HepG2 (cell line): ENCODE data around the gene PRKG1. TPM values are rescaled to one million over a fixed set of nuclear protein-coding genes. Genes with fewer than 3 reads are reported as not detected.

Experiments
- ATAC-seq: fragments of 200-7000 bp; cut with Tn5 transposase; 3 replicates; pipeline ENCODE4 v1.9.1; 2020; ENCODE audit warnings: mild to moderate bottlenecking, moderate library complexity
- BruUV-seq: library from RNA; stranded (reverse); fragments of 400-500 nt; replicated peaks from 2 replicates; lab custom pipeline; 2021; lab: Mats Ljungman, UMichigan
- CTCF ChIA-PET: fragments of 300-600 bp; formaldehyde crosslinking; extraction: SDS; loops from one replicate; lab custom pipeline; 2021; ENCODE audit warnings: low total read pairs, inconsistent platforms, low intra/inter-chr PET ratio; lab: Yijun Ruan, JAX
- POLR2A ChIA-PET: fragments of 350-600 bp; sonication (Branson Sonifier 250); formaldehyde crosslinking; loops from one replicate; lab custom pipeline; 2020; ENCODE audit warnings: antibody characterized with exemption, inconsistent platforms; lab: Yijun Ruan, JAX
- DNase-seq: peaks from one replicate; pipeline ENCODE4 v3.0.0-alpha.2; 2015; ENCODE audit warnings: low spot score
- FAIRE-seq: peaks from 3 replicates; lab custom pipeline; 2011; peaks lifted over from hg19 to GRCh38; lab: Jason Lieb, UNC
- H2AFZ ChIP-seq: one replicate; pipeline ENCODE4 v1.6.1; 2011; ENCODE audit warnings: low read length, inconsistent platforms
- H3K27ac ChIP-seq: fragments of 300-600 bp; 3 replicates; pipeline ENCODE4 v1.8.0; 2011; ENCODE audit warnings: mixed run types, mild to moderate bottlenecking, mixed read lengths, low read length, inconsistent platforms; ENCODE audit not compliant: insufficient read depth; ENCODE audit errors: extremely low read length
- H3K27me3 ChIP-seq, 2 experiments: fragments of 200-600 bp in 1 of 2; 2 replicates in 1 of 2; 3 replicates in 1 of 2; pipeline versions ENCODE4 v1.6.0 to v1.8.0; 2011; ENCODE audit warnings: low read length in 2 of 2, mild to moderate bottlenecking in 2 of 2, moderate library complexity in 2 of 2, inconsistent platforms in 1 of 2; ENCODE audit not compliant: insufficient read depth in 2 of 2, control insufficient read depth in 1 of 2
- H3K36me3 ChIP-seq, 2 experiments: fragments of 200-600 bp in 1 of 2; replicated peaks in 1 of 2; 2 replicates in 1 of 2; 3 replicates in 1 of 2; pipeline versions ENCODE4 v1.5.1 to v1.8.0; 2011; ENCODE audit warnings: low read length in 2 of 2, inconsistent platforms in 1 of 2; ENCODE audit not compliant: insufficient read depth in 2 of 2, control insufficient read depth in 1 of 2
- H3K4me1 ChIP-seq: 2 replicates; pipeline ENCODE4 v1.5.1; 2012; ENCODE audit warnings: low read length, inconsistent platforms; ENCODE audit not compliant: insufficient read depth
- H3K4me2 ChIP-seq: 2 replicates; pipeline ENCODE4 v1.6.0; 2011; ENCODE audit warnings: low read depth, low read length, inconsistent platforms
- H3K4me3 ChIP-seq, 3 experiments: fragments of 200-600 bp in 1 of 3; sonication (generic), shearing (Covaris generic) in 1 of 3; replicated peaks in 1 of 3; 2 replicates each; pipeline ENCODE4 v1.5.1; 2011 to 2016; ENCODE audit warnings: low read length in 3 of 3, inconsistent platforms in 2 of 3, low read depth in 2 of 3, mild to moderate bottlenecking in 2 of 3, control low read depth in 1 of 3, mixed read lengths in 1 of 3; ENCODE audit not compliant: insufficient read depth in 1 of 3
- H3K79me2 ChIP-seq: one replicate; pipeline ENCODE4 v1.6.1; 2011; ENCODE audit warnings: low read length, inconsistent platforms; ENCODE audit not compliant: insufficient read depth
- H3K9ac ChIP-seq: 2 replicates; pipeline ENCODE4 v1.6.0; 2011; ENCODE audit warnings: mild to moderate bottlenecking, low read depth, low read length, inconsistent platforms; ENCODE audit not compliant: insufficient read depth
- H3K9me3 ChIP-seq: 2 replicates; pipeline ENCODE4 v1.5.1; 2012; ENCODE audit warnings: mild to moderate bottlenecking, low read length
- H4K20me1 ChIP-seq: 2 replicates; pipeline ENCODE4 v1.6.0; 2011; ENCODE audit warnings: inconsistent platforms, mild to moderate bottlenecking, low read length, moderate library complexity; ENCODE audit not compliant: insufficient read depth
- ARHGAP35 ChIP-seq: sonication (generic); formaldehyde crosslinking; IDR thresholded peaks from 2 replicates; pipeline ENCODE4 v1.9.0; 2022; ENCODE audit warnings: mild to moderate bottlenecking, inconsistent platforms, moderate library complexity, missing genetic modification reagents, borderline replicate concordance
- BORCS8-MEF2B ChIP-seq: sonication (generic); formaldehyde crosslinking; IDR thresholded peaks from 2 replicates; pipeline ENCODE4 v1.8.0; 2022; ENCODE audit warnings: mild to moderate bottlenecking, missing genetic modification reagents
- FOXK1 ChIP-seq: sonication (generic); formaldehyde crosslinking; IDR thresholded peaks from 2 replicates; pipeline ENCODE4 v1.4.0; 2020; ENCODE audit warnings: low read depth, missing genetic modification reagents, borderline replicate concordance
- HNRNPH1 ChIP-seq: fragments of 200-400 bp; formaldehyde crosslinking; optimal IDR thresholded peaks from 2 replicates; pipeline ENCODE3; 2017; ENCODE audit warnings: mild to moderate bottlenecking, low read depth, low read length
- KDM5A ChIP-seq: fragments of 200-600 bp; sonication (generic); IDR thresholded peaks from 2 replicates; pipeline ENCODE4 v1.7.0; 2018; ENCODE audit warnings: antibody characterized with exemption, mild to moderate bottlenecking, low read length, borderline replicate concordance
- PHF8 ChIP-seq: sonication (generic); formaldehyde crosslinking; IDR thresholded peaks from 2 replicates; pipeline ENCODE4 v1.5.0; 2020; ENCODE audit warnings: missing genetic modification reagents
- POGZ ChIP-seq: sonication (generic); formaldehyde crosslinking; IDR thresholded peaks from 2 replicates; pipeline ENCODE4 v1.4.0; 2020; ENCODE audit warnings: mild to moderate bottlenecking, missing genetic modification reagents
- PRMT3 ChIP-seq: sonication (generic); formaldehyde crosslinking; IDR thresholded peaks from 2 replicates; pipeline ENCODE4 v1.8.1; 2022; ENCODE audit warnings: low read depth, mild to moderate bottlenecking, moderate library complexity, missing genetic modification reagents, borderline replicate concordance
- SKI ChIP-seq: fragments of 450-650 bp; IDR thresholded peaks from one replicate; pipeline ENCODE4 v1.6.1; 2018; ENCODE audit warnings: mild to moderate bottlenecking; ENCODE audit not compliant: partially characterized antibody
- TCF7 ChIP-seq: sonication (generic); IDR thresholded peaks from 2 replicates; pipeline ENCODE4 v1.6.1; 2016; ENCODE audit warnings: antibody characterized with exemption, low read depth
- ZFAT ChIP-seq: sonication (generic); formaldehyde crosslinking; conservative IDR thresholded peaks from 2 replicates; pipeline ENCODE4 v1.8.1; 2023; ENCODE audit warnings: missing genetic modification reagents, inconsistent platforms
- ZNF10 ChIP-seq: sonication (generic); formaldehyde crosslinking; IDR thresholded peaks from 2 replicates; pipeline ENCODE4 v1.4.0; 2020; ENCODE audit warnings: mild to moderate bottlenecking, low read depth, missing genetic modification reagents, borderline replicate concordance
- ZNF124 ChIP-seq: sonication (generic); formaldehyde crosslinking; IDR thresholded peaks from 2 replicates; pipeline ENCODE4 v1.4.0; 2020; ENCODE audit warnings: missing genetic modification reagents
- ZNF558 ChIP-seq: sonication (generic); formaldehyde crosslinking; IDR thresholded peaks from 2 replicates; pipeline ENCODE4 v1.9.0; 2022; ENCODE audit warnings: mild to moderate bottlenecking, missing genetic modification reagents, borderline replicate concordance
- ZNF879 ChIP-seq: sonication (generic); formaldehyde crosslinking; IDR thresholded peaks from 2 replicates; pipeline ENCODE4 v1.8.1; 2023; ENCODE audit warnings: missing genetic modification reagents
- WGBS: methylation state at CpG from one replicate; pipeline ENCODE4 v1.1.6; 2017; ENCODE audit warnings: low lambda C conversion rate; 5-methylcytosine and 5-hydroxymethylcytosine counted together
- in situ Hi-C: cut with HindIII; loops from 2 replicates; pipeline ENCODE4 v1.10.0; 2017; ENCODE audit warnings: low pct_unique_long_range_greater_than_20kb; ENCODE audit not compliant: extremely low pct_ligation_motif_present
- intact Hi-C: fragments of 100-400 bp; cut with micrococcal nuclease; formaldehyde crosslinking; loops from one replicate; pipeline ENCODE4 v1.10.0; 2022; ENCODE audit not compliant: unreplicated experiment
- polyA plus RNA-seq, 8 experiments: library from polyadenylated mRNA; depleted of rRNA in 3 of 8; stranded (reverse) in 7 of 8; unstranded in 1 of 8; fragments of >200 nt; fragmentation: Illumina TruSeq in 4 of 8; extraction: Trizol in 4 of 8; gene quantifications; 2 replicates each; pipeline versions ENCODE4 v1.2.1 to v1.2.3, GENCODE V29; 2011 to 2016; ENCODE audit warnings: low read depth in 4 of 8, missing spikeins in 1 of 8, mixed read lengths in 1 of 8; ENCODE audit not compliant: insufficient read depth in 1 of 8
- total RNA-seq, 5 experiments: library from RNA; depleted of rRNA; stranded (reverse); fragments of >200 nt; fragmentation: Illumina TruSeq; extraction: Trizol; gene quantifications; 2 replicates each; pipeline ENCODE4 v1.2.3, GENCODE V29; 2016; ENCODE audit warnings: low read depth in 1 of 5
- TF ChIP-seq, protein P1 (sequence below): sonication (generic); formaldehyde crosslinking; IDR thresholded peaks from 2 replicates; pipeline ENCODE4 v1.4.0; 2020; ENCODE audit warnings: missing genetic modification reagents, borderline replicate concordance
- TF ChIP-seq, protein P2 (sequence below): sonication (generic); formaldehyde crosslinking; IDR thresholded peaks from 2 replicates; pipeline ENCODE4 v1.5.0; 2020; ENCODE audit warnings: missing genetic modification reagents

The PRKG1 gene
- total and polyA plus RNA-seq, 2 of the 13 experiments (the other 11 are each of a cell fraction or from before 2014, with no cell fraction given): 0.01 TPM; not detected in 1

DNA sequence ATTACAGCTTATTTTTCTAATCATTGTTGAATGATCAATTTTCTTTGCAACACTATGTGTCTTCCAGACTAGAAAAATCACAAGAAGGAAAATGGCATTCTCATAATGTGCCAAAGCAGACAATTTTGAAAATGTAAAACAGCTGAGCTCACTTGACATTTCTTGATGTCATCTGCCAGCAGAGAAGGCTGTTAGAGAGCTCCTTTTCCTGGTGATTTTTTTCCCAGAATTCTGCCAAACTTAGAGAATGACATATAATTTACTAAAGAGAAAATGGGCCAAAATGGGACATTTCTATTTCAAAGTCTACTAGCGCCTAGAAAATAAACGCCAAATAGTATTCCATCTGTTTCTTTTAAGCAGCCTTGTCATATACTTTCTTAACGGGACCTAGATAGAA is 714.0 kb downstream of the PRKG1 start (continued):
- TF ChIP-seq, protein P1, sequence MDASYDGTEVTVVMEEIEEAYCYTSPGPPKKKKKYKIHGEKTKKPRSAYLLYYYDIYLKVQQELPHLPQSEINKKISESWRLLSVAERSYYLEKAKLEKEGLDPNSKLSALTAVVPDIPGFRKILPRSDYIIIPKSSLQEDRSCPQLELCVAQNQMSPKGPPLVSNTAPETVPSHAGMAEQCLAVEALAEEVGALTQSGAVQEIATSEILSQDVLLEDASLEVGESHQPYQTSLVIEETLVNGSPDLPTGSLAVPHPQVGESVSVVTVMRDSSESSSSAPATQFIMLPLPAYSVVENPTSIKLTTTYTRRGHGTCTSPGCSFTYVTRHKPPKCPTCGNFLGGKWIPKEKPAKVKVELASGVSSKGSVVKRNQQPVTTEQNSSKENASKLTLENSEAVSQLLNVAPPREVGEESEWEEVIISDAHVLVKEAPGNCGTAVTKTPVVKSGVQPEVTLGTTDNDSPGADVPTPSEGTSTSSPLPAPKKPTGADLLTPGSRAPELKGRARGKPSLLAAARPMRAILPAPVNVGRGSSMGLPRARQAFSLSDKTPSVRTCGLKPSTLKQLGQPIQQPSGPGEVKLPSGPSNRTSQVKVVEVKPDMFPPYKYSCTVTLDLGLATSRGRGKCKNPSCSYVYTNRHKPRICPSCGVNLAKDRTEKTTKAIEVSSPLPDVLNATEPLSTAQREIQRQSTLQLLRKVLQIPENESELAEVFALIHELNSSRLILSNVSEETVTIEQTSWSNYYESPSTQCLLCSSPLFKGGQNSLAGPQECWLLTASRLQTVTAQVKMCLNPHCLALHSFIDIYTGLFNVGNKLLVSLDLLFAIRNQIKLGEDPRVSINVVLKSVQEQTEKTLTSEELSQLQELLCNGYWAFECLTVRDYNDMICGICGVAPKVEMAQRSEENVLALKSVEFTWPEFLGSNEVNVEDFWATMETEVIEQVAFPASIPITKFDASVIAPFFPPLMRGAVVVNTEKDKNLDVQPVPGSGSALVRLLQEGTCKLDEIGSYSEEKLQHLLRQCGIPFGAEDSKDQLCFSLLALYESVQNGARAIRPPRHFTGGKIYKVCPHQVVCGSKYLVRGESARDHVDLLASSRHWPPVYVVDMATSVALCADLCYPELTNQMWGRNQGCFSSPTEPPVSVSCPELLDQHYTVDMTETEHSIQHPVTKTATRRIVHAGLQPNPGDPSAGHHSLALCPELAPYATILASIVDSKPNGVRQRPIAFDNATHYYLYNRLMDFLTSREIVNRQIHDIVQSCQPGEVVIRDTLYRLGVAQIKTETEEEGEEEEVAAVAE (CRISPR knock-in tag): no peak
- TF ChIP-seq PHF8 (CRISPR knock-in tag) (no peak), PRMT3 (no peak), ZNF10 (CRISPR knock-in tag) (no peak)

DNA sequence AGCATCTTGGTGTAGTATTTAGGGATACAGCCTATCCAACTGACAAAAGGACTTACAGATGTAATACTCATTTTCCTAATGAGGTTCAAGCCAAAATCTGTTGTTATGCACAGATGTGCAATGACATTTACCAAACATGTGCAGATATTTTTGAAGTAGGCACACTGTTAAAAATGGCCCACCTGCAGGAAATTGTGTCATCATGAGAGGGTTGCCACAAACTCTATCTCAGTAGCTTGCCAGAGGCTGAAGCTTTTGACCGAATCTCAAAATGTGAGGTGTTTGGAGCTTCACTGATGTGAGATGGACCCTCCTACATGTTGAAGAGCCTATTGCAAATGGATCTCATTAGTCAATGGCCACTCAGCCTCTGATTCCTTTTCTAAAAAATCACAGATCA is 714.8 kb downstream of the PRKG1 start:
- no peaks in the 10 kb centered on the region for H4K20me1 ChIP-seq
- H3K4me1 ChIP-seq: no peaks in the 10 kb centered on the region
- H2AFZ ChIP-seq: no peak overlapping the region
- H3K79me2 ChIP-seq: no peaks in the 10 kb centered on the region
- ChIA-PET CTCF (no interaction called here), POLR2A (no interaction called here)
- DNase-seq (no peak), FAIRE-seq (no peak), ATAC-seq (no peak)
- H3K9me3 ChIP-seq: 0 out of 2 replicates have a peak, but pooled peaks cover 11% of the 10 kb centered on the region
- no TSS peak for BruUV-seq
- 0% methylated on average over 1 of the region's 1 CpG for WGBS
- intact Hi-C loops (no loop called here), in situ Hi-C loops (no loop called here)
- H3K27me3 ChIP-seq: no peaks in the 10 kb centered on the region
- H3K4me2 ChIP-seq: no peak overlapping the region
- TF ChIP-seq BORCS8-MEF2B (CRISPR knock-in tag) (no peak), ARHGAP35 (no peak), HNRNPH1 (no peak), KDM5A (no peak), ZNF879 (CRISPR knock-in tag) (no peak), TCF7 (no peak), FOXK1 (CRISPR knock-in tag) (no peak), POGZ (no peak), ZNF124 (CRISPR knock-in tag) (no peak), SKI (no peak), ZFAT (CRISPR knock-in tag) (no peak), ZNF558 (no peak)
- TF ChIP-seq, protein P2, sequence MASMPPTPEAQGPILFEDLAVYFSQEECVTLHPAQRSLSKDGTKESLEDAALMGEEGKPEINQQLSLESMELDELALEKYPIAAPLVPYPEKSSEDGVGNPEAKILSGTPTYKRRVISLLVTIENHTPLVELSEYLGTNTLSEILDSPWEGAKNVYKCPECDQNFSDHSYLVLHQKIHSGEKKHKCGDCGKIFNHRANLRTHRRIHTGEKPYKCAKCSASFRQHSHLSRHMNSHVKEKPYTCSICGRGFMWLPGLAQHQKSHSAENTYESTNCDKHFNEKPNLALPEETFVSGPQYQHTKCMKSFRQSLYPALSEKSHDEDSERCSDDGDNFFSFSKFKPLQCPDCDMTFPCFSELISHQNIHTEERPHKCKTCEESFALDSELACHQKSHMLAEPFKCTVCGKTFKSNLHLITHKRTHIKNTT (CRISPR knock-in tag): no peak
- no peak overlapping the region for H3K4me3 ChIP-seq
- no peaks in the 10 kb centered on the region for H3K36me3 ChIP-seq
- no peak overlapping the region for H3K27ac ChIP-seq
- no peak overlapping the region for H3K9ac ChIP-seq
